Astrocyte of the cerebellum (primary cell): ENCODE results near the gene RBM19.

ENCODE experiments used
- DNase-seq: peaks from one replicate; pipeline ENCODE4 v3.0.0-alpha.2; 2011; ENCODE audit warnings: low read depth
- H3K4me3 ChIP-seq: 2 replicates; pipeline ENCODE4 v1.5.1; 2011; ENCODE audit warnings: mild to moderate bottlenecking, low read depth, low read length, moderate library complexity
- CTCF ChIP-seq: IDR thresholded peaks from 2 replicates; pipeline ENCODE4 v1.5.1; 2012; ENCODE audit warnings: low read length, low read depth, moderate library complexity, mild to moderate bottlenecking; ENCODE audit errors: missing control alignments
- in situ Hi-C: cut with HindIII; loops from 2 replicates; pipeline ENCODE4 v1.10.0; 2017; ENCODE audit warnings: low sequenced_read_pairs

The RBM19 gene

GRCh38 chr12:113866496-113866895 is 99.6 kb downstream of the RBM19 start:
- no peak for TF ChIP-seq CTCF
- no peak for DNase-seq
- in situ Hi-C loops, result no loop called here
- H3K4me3 ChIP-seq, result no peak overlapping the region

- H3K4me3 ChIP-seq, result no peak overlapping the region
- no peak for DNase-seq
- in situ Hi-C loops, result no loop called here
- no peak for TF ChIP-seq CTCF
Measured at GRCh38 chr12:113863455-113863845, 102.7 kb downstream of the RBM19 start.

- DNase-seq, result peak; percentile 29
- no peak for TF ChIP-seq CTCF
- no peak overlapping the region for H3K4me3 ChIP-seq
- in situ Hi-C loops, result no loop called here
Measured at GRCh38 chr12:113862590-113863454, 103.3 kb downstream of the RBM19 start.

- H3K4me3 ChIP-seq, result no peak overlapping the region
- no peak for TF ChIP-seq CTCF
- in situ Hi-C loops, result no loop called here
- no peak for DNase-seq
Measured at GRCh38 chr12:113861708-113862312, 104.3 kb downstream of the RBM19 start.

GRCh38 chr12:113860950-113861349 is 105.2 kb downstream of the RBM19 start:
- in situ Hi-C loops, result no loop called here
- TF ChIP-seq CTCF, result no peak
- peak; percentile 62 for DNase-seq

GRCh38 chr12:113860059-113860820 is 105.9 kb downstream of the RBM19 start:
- H3K4me3 ChIP-seq, result no peak overlapping the region
- in situ Hi-C loops, result no loop called here
- DNase-seq, result no peak
- no peak for TF ChIP-seq CTCF

More at GRCh38 chr12:113860950-113861349, 105.2 kb downstream of the RBM19 start:
- H3K4me3 ChIP-seq, result no peak overlapping the region
